Ovary (tissue), 3 donors: ENCODE measurements around the gene OCA2.

Experiments used
- EP300 ChIP-seq: sonication (generic); formaldehyde crosslinking; IDR thresholded peaks from one replicate; pipeline ENCODE4 v1.6.1; 2017; ENCODE audit warnings: antibody characterized with exemption
- POLR2A ChIP-seq: fragments of 450-650 bp; IDR thresholded peaks from one replicate; pipeline ENCODE4 v1.6.1; 2017; ENCODE audit warnings: antibody characterized with exemption, mild to moderate bottlenecking, moderate library complexity
- TF ChIP-seq, protein P1 (sequence below), 3 donors: fragments of 450-650 bp in 2 of 3; fragments of 200-600 bp in 1 of 3; IDR thresholded peaks; one replicate each; pipeline versions ENCODE4 v1.5.1 to v1.8.0; 2016 to 2022; ENCODE audit warnings: antibody characterized with exemption in 3 of 3, mild to moderate bottlenecking in 1 of 3
- donor health status: DM: no; HTN: no; CAD: no.

DNA sequence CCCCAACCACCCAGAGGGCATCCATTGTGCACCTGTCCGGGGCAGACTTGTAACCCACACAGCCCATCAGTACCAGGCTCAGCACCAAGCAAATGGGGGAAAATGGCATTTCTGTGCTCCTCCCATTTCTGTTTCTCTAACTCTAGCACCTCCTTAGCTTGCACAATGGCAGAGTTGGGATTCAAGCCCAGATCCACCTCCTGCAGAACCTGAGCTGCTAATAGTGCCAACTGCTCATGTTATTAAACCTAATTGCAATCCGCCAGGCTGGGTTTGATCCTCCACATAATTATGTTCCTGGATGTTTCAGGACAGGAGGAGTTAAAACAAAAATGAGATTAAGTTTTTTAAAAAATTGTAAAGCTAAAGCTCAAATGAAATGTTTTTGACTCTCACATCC, 235.0 kb downstream of the OCA2 start:
- TF ChIP-seq, protein P1, sequence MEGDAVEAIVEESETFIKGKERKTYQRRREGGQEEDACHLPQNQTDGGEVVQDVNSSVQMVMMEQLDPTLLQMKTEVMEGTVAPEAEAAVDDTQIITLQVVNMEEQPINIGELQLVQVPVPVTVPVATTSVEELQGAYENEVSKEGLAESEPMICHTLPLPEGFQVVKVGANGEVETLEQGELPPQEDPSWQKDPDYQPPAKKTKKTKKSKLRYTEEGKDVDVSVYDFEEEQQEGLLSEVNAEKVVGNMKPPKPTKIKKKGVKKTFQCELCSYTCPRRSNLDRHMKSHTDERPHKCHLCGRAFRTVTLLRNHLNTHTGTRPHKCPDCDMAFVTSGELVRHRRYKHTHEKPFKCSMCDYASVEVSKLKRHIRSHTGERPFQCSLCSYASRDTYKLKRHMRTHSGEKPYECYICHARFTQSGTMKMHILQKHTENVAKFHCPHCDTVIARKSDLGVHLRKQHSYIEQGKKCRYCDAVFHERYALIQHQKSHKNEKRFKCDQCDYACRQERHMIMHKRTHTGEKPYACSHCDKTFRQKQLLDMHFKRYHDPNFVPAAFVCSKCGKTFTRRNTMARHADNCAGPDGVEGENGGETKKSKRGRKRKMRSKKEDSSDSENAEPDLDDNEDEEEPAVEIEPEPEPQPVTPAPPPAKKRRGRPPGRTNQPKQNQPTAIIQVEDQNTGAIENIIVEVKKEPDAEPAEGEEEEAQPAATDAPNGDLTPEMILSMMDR (IDR thresholded peaks at IDR 0.05): no peak
- no peak for TF ChIP-seq POLR2A
- TF ChIP-seq EP300: no peak
